GM21825 (cell line): Measurements from ENCODE around the gene B3GALT4.
A peak's percentile ranks its signal among the peaks of the same experiment; 100 is the strongest.
"Not testable (repeated sequence)": the region's sequence is repeated elsewhere in the genome, so short reads cannot be mapped to it uniquely, and the experiment has no call there.

Experiments used
- ATAC-seq: cut with Tn5 transposase; IDR thresholded peaks from one replicate; pipeline ENCODE4 v1.9.1; 2021; ENCODE audit warnings: mild to moderate bottlenecking, moderate library complexity; ENCODE audit not compliant: unreplicated experiment

The B3GALT4 gene

DNA sequence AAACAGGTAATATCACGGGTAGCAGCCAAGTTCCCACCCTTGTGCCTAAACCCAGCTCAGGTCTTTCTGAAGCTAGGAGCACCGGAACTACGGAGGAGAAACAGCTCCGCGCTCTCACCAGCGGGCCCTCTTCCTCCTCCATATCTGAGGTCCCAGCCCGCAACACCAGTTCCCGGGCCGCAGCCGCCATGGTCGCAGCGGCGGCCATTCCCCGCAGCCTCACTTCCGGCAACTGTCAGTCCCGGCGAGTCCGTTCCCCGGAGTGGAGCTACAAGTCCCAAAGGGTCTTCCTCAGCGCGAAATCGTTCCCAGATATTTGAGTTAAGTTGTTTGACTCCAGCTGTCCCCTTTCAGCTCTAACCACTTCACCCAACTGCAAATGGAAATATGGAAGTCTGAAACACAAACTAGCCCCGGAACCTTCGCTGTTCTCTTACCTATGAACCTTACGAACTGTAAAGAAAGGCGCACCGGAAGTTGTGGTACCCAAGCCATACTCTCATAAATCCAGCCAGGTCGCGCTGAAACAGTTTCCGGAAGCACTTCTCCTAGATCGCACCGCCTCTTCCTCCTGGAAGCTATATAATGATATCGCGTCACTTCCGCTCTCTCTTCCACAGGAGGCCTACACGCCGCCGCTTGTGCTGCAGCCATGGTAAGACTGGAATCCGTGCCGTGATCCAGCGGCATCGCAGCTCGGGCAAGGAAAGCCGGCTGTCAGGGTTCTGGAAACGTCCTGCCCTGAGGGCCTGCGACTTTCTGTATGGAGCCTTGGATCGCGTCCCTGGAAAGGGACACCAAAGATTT is 5.3 kb upstream of the B3GALT4 start, which contains the start of the genes RPS18 and VPS52:
TSS of gene RPS18 (plus strand) at position 608 of the 807 bp plus-strand sequence. CDS start at position 653, 45 bp downstream.
TSS of gene VPS52 (minus strand) at position 409 of the 807 bp plus-strand sequence. CDS start at position 208, 201 bp downstream.
- ATAC-seq, result peak; percentile 73

DNA sequence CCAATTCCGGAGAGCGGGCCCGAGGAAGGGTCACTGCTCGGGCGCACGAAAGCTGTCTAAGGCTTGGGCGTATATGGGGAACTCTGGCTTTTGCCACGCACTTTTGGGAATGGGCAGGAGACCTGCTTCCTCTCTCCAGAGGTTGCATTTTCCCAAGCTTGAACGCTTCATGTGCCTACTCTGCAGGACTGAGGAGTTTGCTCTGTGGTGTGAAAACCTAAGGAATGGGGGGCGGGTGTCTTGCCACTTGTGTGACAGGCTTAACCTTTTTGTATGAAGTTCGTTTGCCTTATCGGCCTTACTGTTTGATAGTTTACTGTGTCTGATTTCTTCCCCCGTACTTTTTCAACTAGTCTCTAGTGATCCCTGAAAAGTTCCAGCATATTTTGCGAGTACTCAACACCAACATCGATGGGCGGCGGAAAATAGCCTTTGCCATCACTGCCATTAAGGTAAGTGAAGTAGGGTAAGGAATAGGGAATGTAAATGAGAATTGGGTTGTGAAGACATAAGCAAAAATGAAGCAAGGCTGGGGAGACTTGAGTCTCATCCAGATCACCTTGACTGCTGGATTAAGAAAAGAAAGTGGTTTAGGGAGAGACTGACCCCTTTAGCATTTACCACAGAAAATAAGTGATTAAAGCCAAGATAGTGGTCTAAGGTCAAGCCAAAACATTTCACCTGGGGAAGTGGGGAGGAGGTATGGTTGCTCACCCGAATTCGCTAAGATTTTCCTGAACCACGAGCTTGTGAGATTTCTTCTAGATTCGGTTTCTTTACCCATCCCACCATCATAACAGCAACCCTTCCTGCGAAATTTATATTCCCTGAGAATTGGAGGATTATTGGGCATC is 4.4 kb upstream of the B3GALT4 start:
- ATAC-seq, result peak; percentile 5

GRCh38 chr6:33273129-33273923 is 3.6 kb upstream of the B3GALT4 start:
- ATAC-seq, result no peak

DNA sequence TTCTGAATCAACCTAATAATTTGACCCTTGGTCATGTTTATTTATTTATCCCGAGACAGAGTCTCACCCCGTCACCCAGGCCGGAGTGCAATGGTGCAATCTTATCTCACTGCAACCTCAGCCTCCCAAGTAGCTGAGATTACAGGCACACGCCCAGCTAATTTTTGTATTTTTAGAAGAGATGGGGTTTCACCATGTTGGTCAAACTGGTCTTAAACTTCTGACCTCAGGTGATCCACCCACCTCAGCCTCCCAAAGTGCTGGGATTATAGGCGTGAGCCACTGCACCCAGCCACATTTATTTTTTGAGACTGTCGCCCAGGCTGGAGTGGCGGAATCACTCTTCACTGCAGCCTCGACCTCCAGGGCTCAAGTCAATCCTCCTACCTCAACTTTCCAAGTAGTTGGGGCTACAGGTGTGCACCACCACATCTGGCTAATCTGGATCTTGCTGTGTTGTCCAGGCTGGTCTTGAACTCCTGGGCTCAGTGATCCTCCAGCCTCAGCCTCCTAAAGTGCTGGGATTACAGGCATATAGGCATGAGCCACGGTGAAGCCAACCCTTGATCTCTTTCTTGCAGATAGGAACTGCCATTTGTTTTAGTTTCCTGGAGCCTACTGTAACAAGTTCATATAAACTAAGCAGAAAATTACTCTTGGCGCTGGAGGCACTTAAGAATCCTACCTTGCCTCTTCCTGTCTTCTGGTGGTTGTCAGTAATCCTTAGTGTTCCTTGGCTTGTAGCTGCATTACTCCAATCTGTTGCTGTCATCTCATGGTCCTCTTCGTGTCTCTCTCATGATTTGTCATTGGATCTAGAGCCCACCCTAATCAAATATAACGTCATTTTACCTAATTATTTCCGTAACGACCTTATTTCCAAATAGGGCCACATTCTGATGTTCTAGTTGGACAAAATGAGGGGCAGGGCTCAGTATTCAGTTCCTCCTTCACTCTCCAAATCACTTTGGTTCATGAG is 2.7 kb upstream of the B3GALT4 start:
- ATAC-seq, result no peak

GRCh38 chr6:33275795-33276580 is 935 bp upstream of the B3GALT4 start:
- ATAC-seq, result not testable (repeated sequence)

DNA sequence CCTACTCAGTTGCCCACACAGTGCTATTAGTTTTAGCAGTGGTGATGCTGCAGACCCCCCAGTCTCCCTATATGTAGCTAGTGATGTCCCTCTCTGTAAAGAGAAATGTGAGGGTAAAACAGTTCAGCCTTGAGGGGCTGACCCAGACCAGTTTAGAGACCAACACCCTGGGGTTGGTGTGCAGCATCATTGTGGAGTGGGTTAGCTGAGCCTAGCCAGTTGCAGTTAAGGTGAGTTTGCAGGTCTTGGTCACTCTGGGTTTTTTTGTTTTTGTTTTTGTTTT is 401 bp upstream of the B3GALT4 start:
- no peak for ATAC-seq

DNA sequence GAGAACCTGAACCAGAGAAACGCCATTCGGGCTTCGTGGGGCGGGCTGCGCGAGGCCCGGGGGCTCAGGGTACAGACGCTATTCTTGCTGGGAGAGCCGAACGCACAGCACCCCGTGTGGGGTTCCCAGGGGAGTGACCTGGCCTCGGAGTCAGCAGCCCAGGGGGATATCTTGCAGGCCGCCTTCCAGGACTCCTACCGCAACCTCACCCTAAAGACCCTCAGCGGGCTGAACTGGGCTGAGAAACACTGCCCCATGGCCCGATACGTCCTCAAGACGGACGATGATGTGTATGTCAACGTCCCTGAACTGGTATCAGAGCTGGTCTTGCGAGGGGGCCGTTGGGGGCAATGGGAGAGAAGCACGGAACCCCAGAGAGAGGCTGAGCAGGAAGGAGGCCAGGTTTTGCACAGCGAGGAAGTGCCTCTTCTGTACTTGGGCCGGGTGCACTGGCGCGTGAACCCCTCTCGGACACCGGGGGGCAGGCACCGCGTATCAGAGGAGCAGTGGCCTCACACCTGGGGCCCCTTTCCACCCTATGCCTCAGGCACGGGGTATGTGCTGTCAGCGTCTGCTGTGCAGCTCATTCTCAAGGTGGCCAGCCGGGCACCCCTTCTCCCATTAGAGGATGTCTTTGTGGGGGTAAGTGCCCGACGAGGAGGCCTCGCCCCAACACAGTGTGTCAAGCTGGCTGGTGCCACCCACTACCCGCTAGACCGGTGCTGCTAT is 904 bp downstream of the B3GALT4 start:
- ATAC-seq, result peak; percentile 0

- ATAC-seq, result no peak
These were observed 1.4 kb downstream of the B3GALT4 start for GRCh38 chr6:33278392-33278741.

DNA sequence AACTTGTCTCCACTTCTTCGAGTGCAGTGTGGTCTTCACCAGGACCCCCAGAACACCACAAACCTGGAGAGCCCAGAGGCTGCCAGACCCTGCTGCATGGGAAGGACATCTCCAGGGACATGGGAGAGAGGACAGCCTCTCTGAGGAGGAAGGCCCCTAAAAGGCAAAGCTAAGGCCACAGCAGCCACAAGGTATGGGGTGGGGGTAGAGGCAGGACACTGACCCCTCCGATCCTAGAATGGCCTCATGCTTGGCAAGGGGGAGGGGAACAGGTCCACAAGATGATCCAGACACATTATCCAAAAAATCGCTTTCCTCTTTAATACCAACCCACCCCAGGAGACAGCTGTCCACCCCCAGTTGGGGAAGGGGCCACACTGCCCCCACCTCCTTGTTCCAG is 1.9 kb downstream of the B3GALT4 start:
- ATAC-seq, result no peak

GRCh38 chr6:33279257-33279695 is 2.4 kb downstream of the B3GALT4 start:
- no peak for ATAC-seq

GRCh38 chr6:33279971-33280511 is 3.1 kb downstream of the B3GALT4 start:
- no peak for ATAC-seq

DNA sequence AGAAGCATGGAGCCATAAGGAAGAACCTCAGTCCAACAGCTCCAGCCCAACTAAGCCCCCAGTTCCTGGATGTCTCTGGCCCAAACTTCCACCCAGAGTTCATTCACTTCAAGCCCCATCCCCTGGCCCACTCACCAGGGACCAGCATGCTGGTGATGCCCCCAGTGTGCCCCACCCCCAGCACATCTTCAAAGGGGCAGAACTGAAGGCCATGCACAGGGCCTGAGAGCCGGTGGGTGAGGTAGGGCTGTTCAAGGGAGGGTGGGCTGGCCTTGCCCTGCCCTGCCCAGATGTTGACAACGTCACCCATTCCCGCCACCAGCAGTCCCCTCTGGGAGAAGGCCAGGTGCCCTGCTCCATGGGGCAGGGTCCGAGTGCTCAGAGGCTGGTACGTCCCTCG is 3.6 kb downstream of the B3GALT4 start:
- ATAC-seq, result no peak

DNA sequence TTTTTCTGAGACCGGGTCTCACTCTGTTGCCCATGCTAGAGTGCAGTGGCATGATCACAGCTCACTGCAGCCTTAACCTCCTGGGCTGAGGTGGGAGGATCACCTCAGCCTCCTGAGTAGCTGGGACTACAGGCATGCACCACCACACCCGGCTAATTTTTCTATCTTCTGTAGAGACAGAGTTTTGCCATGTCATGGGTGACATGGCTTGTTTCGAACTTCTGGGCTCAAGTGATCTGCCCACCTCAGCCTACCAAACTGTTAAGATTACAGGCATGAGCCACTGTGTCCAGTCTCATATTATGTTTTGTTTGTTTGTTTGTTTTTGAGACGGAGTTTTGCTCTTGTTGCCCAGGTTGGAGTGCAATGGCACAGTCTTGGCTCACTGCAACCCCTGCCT is 8.3 kb downstream of the B3GALT4 start:
- not testable (repeated sequence) for ATAC-seq

DNA sequence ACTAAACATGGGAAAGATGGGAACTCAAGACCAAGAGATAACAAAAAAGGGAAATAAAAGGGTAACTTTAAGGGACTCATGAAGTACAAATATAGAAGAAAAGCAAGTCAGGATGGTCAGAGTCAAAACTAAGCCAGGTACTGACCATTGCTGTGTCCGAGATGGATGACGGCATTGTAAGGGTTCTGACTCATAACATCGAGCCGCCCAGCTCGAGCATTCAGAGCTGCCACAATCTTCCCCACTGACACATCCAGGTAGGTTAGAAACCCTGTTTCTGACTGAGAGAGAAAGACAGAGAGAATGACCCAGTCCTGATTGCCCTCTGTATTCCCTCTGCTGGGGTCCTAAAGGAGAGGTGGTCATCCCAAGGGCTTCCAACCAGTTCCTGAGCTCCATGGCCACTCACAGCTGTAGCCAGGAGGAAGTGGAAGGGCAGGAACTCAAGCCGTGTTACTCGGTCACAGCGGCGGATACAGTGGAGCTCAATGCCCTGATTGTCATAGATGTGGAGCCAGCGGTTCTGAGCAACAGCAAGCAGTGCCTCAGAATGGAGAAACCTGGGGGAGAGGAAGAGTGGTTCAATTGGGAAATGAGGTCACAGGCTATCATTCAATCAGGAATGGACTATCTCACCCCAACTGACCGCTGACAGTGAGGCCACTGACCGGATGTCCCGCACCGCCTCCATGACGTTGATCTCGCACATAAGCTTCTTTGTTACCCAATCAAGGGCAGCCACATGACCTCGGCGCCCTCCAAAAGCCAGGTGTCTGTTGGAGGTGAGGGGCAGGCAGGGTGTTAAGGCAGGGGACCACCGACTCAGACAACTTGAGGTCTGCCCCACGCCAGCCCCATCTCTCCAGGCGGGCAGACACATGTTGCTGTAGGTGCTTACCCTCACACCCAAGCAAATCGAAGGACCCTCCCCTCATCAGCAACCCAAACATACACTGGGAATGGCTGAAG is 10.3 kb downstream of the B3GALT4 start:
- ATAC-seq, result no peak

GRCh38 chr6:33288141-33288920 is 11.4 kb downstream of the B3GALT4 start:
- no peak for ATAC-seq
